ENCODE data around the gene NANP. TPM values are rescaled to one million over a fixed set of nuclear protein-coding genes. Genes with fewer than 3 reads are reported as not detected.
A peak's percentile ranks its signal among the peaks of the same experiment; 100 is the strongest.

Gene NANP
- total and polyA plus RNA-seq, 9 of the 15 experiments (the other 6 are each of a cell fraction or from before 2014, with no cell fraction given), result 5.4 to 8.4 (median 6.9) TPM

- TF ChIP-seq ARID3B (CRISPR knock-in tag; IDR thresholded peaks at IDR 0.05; ENCODE audit: borderline replicate concordance) (no peak), SMARCA5 (IDR thresholded peaks at IDR 0.05) (no peak), ZMIZ1 (IDR thresholded peaks at IDR 0.05; ENCODE audit: low read depth in 2 of 2, low read length in 2 of 2) (no peak), MEF2A (IDR thresholded peaks at IDR 0.05; ENCODE audit: control insufficient read depth, low read depth, low read length) (no peak), KLF10 (CRISPR knock-in tag; IDR thresholded peaks at IDR 0.05) (no peak), RFX7 (CRISPR knock-in tag; IDR thresholded peaks at IDR 0.05) (no peak), CREM (IDR thresholded peaks at IDR 0.05; ENCODE audit: low read depth) (peak; percentile 89), RHOXF2B (CRISPR knock-in tag; conservative IDR thresholded peaks at IDR 0.05) (no peak), BDP1 (IDR thresholded peaks at IDR 0.05; ENCODE audit: insufficient read depth, insufficient read length) (no peak), PTTG1 (tag; IDR thresholded peaks at IDR 0.05; ENCODE audit: low read depth) (no peak), CSDE1 (IDR thresholded peaks at IDR 0.05) (no peak), STAG1 (CRISPR knock-in tag; IDR thresholded peaks at IDR 0.05; ENCODE audit: borderline replicate concordance) (no peak), ZBED1 (IDR thresholded peaks at IDR 0.05) (no peak), NFE2L1 (tag; IDR thresholded peaks at IDR 0.05; ENCODE audit: borderline replicate concordance, low read depth) (no peak), ZFP30 (CRISPR knock-in tag; IDR thresholded peaks at IDR 0.05; ENCODE audit: borderline replicate concordance) (no peak), KLF16 (IDR thresholded peaks at IDR 0.05) (no peak), EP400 (IDR thresholded peaks at IDR 0.05) (peak; percentile 71; the same call in 1 of the 2 replicates), ELF1 (tag; IDR thresholded peaks at IDR 0.05) (no peak), YBX1 (IDR thresholded peaks at IDR 0.05) (no peak), TRIM28 (IDR thresholded peaks at IDR 0.05) (no peak), ZBTB2 (IDR thresholded peaks at IDR 0.05) (peak; percentile 97), VEZF1 (CRISPR knock-in tag; IDR thresholded peaks at IDR 0.05) (peak; percentile 34; the same call in 1 of the 2 replicates)
Observed at GRCh38 chr20:25623736-25624499, at the start of gene NANP (continued).
